MCF 10A (cell line): Measurements from ENCODE around the gene MCTP1. TPM values are rescaled to one million over a fixed set of nuclear protein-coding genes. Genes with fewer than 3 reads are reported as not detected.

ENCODE experiments used
- BruUV-seq: library from RNA; stranded (reverse); fragments of 400-500 nt; replicated peaks from 2 replicates; lab custom pipeline; 2021; lab: Mats Ljungman, UMichigan
- CTCF ChIA-PET: fragments of 300-600 bp; sonication (Branson Sonifier 250); formaldehyde crosslinking; extraction: SDS; loops from one replicate; lab custom pipeline; 2021; ENCODE audit warnings: antibody characterized with exemption, inconsistent platforms; lab: Yijun Ruan, JAX
- POLR2A ChIA-PET: fragments of 300-600, 350-650 bp; sonication (Branson Sonifier 250); formaldehyde crosslinking; extraction: SDS; loops from one replicate; lab custom pipeline; 2020; ENCODE audit warnings: antibody characterized with exemption, inconsistent platforms; lab: Yijun Ruan, JAX
- DNase-seq: peaks from one replicate; pipeline ENCODE4 v3.0.0-alpha.2; 2018; ENCODE audit not compliant: unreplicated experiment
- H3K27ac Mint-ChIP-seq: one replicate; pipeline ENCODE4 v1.8.0; 2022; ENCODE audit warnings: mild to moderate bottlenecking, low read depth, mixed read lengths; ENCODE audit not compliant: unreplicated experiment
- H3K27me3 Mint-ChIP-seq: one replicate; pipeline ENCODE4 v1.8.0; 2022; ENCODE audit warnings: mixed read lengths; ENCODE audit not compliant: insufficient read depth, unreplicated experiment
- H3K36me3 Mint-ChIP-seq: one replicate; pipeline ENCODE4 v1.8.0; 2022; ENCODE audit warnings: mild to moderate bottlenecking, moderate library complexity, mixed read lengths; ENCODE audit not compliant: insufficient read depth, unreplicated experiment
- H3K4me1 Mint-ChIP-seq: one replicate; pipeline ENCODE4 v1.8.0; 2022; ENCODE audit warnings: mixed read lengths; ENCODE audit not compliant: insufficient read depth, unreplicated experiment
- H3K4me3 Mint-ChIP-seq: one replicate; pipeline ENCODE4 v1.8.0; 2022; ENCODE audit warnings: mild to moderate bottlenecking, moderate library complexity, mixed read lengths; ENCODE audit not compliant: unreplicated experiment
- H3K9me3 Mint-ChIP-seq: one replicate; pipeline ENCODE4 v1.8.0; 2022; ENCODE audit warnings: mixed read lengths; ENCODE audit not compliant: unreplicated experiment
- intact Hi-C: fragments of 100-400 bp; cut with micrococcal nuclease; formaldehyde crosslinking; loops from 2 replicates; pipeline ENCODE4 v1.14.1; 2022
- total RNA-seq: library from RNA; stranded (reverse); gene quantifications from 2 replicates; pipeline ENCODE4 v1.2.3, GENCODE V29; 2022
- TF ChIP-seq, protein P1 (sequence below): fragments of 200-600 bp; IDR thresholded peaks from one replicate; pipeline ENCODE4 v1.8.0; 2022; ENCODE audit warnings: antibody characterized with exemption, mild to moderate bottlenecking; ENCODE audit not compliant: unreplicated experiment

The MCTP1 gene
- total RNA-seq, 1 experiment from 2014 or later, result 40.3 TPM

DNA sequence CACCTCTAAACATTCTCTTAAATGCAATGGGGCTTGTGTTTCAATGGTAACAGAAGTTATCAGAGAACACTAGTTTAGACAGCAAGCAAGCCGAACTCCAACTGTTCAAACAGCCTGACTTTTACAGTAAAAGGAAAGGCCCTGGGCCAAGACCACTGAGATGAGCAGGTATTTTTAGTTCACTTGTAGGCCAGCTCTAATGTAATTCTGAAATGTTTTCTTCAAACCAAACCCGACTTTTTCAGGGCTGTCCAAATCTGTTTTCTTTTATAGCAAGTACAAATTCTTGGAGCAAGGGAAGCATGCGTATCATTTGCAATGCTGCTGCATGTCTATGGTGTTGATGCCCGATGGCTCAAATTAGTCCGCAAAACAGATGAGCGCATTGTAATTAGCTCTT is 473.6 kb downstream of the MCTP1 start:
- Mint-ChIP-seq H3K4me1 (no peaks in the 10 kb centered on the region), H3K27ac (no peak overlapping the region), H3K9me3 (no peaks in the 10 kb centered on the region), H3K4me3 (no peak overlapping the region), H3K36me3 (no peaks in the 10 kb centered on the region), H3K27me3 (no peaks in the 10 kb centered on the region)
- intact Hi-C loops, result no loop called here
- ChIA-PET POLR2A (no interaction called here), CTCF (interaction anchor here (1.4 to 2.1 kb wide), 2 partner anchors 55 to 73 kb away, joined by 4 to 7 read pairs; no protein-coding TSS in a partner anchor)
- BruUV-seq, result no TSS peak
- TF ChIP-seq, protein P1, sequence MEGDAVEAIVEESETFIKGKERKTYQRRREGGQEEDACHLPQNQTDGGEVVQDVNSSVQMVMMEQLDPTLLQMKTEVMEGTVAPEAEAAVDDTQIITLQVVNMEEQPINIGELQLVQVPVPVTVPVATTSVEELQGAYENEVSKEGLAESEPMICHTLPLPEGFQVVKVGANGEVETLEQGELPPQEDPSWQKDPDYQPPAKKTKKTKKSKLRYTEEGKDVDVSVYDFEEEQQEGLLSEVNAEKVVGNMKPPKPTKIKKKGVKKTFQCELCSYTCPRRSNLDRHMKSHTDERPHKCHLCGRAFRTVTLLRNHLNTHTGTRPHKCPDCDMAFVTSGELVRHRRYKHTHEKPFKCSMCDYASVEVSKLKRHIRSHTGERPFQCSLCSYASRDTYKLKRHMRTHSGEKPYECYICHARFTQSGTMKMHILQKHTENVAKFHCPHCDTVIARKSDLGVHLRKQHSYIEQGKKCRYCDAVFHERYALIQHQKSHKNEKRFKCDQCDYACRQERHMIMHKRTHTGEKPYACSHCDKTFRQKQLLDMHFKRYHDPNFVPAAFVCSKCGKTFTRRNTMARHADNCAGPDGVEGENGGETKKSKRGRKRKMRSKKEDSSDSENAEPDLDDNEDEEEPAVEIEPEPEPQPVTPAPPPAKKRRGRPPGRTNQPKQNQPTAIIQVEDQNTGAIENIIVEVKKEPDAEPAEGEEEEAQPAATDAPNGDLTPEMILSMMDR, result no peak
- no peak for DNase-seq

DNA sequence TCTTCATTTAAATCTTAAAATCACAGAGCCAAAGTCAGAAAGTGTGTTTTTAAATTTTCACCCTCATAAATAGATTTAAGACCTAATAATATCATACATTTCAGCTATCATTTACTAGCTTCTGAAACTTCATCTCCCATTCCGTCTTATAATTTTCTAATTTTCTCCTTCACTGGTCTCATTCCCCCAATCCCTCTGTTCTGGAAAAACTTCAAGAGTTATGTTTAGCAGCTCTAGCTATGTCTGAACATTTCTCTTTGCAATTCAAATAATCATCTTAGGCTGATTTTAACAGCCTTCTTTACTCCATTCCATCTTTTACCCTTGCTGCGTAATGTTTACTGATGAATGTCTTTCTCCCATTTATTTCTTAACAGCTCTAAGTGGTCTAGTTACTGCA is 474.0 kb downstream of the MCTP1 start:
- no peaks in the 10 kb centered on the region for H3K9me3 Mint-ChIP-seq
- no peaks in the 10 kb centered on the region for H3K4me1 Mint-ChIP-seq
- ChIA-PET POLR2A (interaction anchor here (1.0 kb wide), 1 partner anchor 91 kb away, joined by 3 read pairs; no protein-coding TSS in a partner anchor), CTCF (interaction anchor here (1.2 to 2.1 kb wide), 3 partner anchors 10 to 73 kb away, joined by 3 to 7 read pairs (median 4); no protein-coding TSS in a partner anchor)
- no peak overlapping the region for H3K4me3 Mint-ChIP-seq
- intact Hi-C loops, result no loop called here
- no peak for DNase-seq
- BruUV-seq, result no TSS peak
- no peaks in the 10 kb centered on the region for H3K36me3 Mint-ChIP-seq
- H3K27ac Mint-ChIP-seq, result no peak overlapping the region
- H3K27me3 Mint-ChIP-seq, result no peaks in the 10 kb centered on the region
- TF ChIP-seq, protein P1, result no peak

DNA sequence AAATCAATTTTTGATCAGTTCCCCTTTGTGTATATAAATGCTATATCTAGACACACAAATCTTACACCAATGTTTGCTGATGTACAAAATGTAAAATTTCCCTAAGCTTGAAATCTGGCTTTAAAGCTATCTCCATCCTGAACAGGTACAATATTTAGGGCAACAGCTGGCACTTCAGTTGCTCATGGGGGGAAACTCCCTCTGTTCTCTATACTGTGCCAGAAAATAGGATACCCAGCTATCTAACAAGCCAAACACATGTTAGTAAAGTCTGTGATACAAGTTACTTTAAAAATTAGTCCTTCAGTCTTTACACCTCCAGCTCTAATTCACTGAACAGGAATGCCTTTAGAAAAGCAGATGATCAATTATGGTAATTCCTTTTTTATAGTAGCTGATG is 474.6 kb downstream of the MCTP1 start:
- Mint-ChIP-seq H3K27me3 (no peaks in the 10 kb centered on the region), H3K4me3 (no peak overlapping the region), H3K9me3 (no peaks in the 10 kb centered on the region), H3K27ac (no peak overlapping the region), H3K4me1 (no peaks in the 10 kb centered on the region), H3K36me3 (no peaks in the 10 kb centered on the region)
- ChIA-PET CTCF (interaction anchor here (1.2 to 2.1 kb wide), 2 partner anchors 11 to 72 kb away, joined by 3 to 7 read pairs; no protein-coding TSS in a partner anchor), POLR2A (interaction anchor here (1.0 to 1.4 kb wide), 2 partner anchors 10 to 92 kb away, joined by 3 read pairs; no protein-coding TSS in a partner anchor)
- intact Hi-C loops, result no loop called here
- TF ChIP-seq, protein P1, result no peak
- no peak for DNase-seq
- BruUV-seq, result no TSS peak

DNA sequence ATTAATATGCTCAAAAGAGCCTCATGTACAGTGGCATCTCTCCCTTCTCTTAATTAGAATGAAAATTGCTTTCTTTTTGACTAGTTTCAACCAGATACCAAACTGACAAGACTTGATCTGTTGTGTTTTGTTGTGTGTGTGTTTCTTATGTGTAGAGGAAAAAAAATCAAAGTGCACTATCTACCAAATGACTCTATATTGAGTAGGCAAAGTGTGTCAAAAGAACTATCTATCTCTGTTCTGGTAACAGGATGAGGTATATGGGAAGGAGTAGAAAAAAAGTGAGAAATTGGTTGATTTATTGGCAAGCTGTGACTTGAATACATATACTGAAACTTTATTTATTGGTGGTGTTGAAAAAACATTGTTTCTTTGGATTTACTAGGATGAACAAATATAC is 476.4 kb downstream of the MCTP1 start:
- no TSS peak for BruUV-seq
- Mint-ChIP-seq H3K36me3 (no peaks in the 10 kb centered on the region), H3K9me3 (no peaks in the 10 kb centered on the region), H3K27me3 (no peaks in the 10 kb centered on the region), H3K4me3 (no peak overlapping the region), H3K4me1 (no peaks in the 10 kb centered on the region), H3K27ac (no peak overlapping the region)
- DNase-seq, result no peak
- intact Hi-C loops, result no loop called here
- ChIA-PET POLR2A (no interaction called here), CTCF (no interaction called here)
- TF ChIP-seq, protein P1, result no peak
